SK-N-SH treated with all-trans-retinoic acid at 6 μM for 48 hours (cell line): ENCODE measurements around the gene GLIS1.

Experiments
- ATAC-seq: fragments of 200-7000 bp; cut with Tn5 transposase; 3 replicates; pipeline ENCODE4 v1.9.1; 2020; ENCODE audit warnings: mild to moderate bottlenecking, moderate library complexity
- ARNTL ChIP-seq: fragments of 450-650 bp; formaldehyde crosslinking; IDR thresholded peaks from 2 replicates; pipeline ENCODE4 v1.5.0; 2020; ENCODE audit warnings: low read depth, mild to moderate bottlenecking, moderate library complexity, borderline replicate concordance
- CREB5 ChIP-seq: fragments of 250-450 bp; sonication (Bioruptor Pico); IDR thresholded peaks from 2 replicates; pipeline ENCODE4 v1.5.1; 2020; ENCODE audit warnings: low read depth, mild to moderate bottlenecking, moderate library complexity
- CSDC2 ChIP-seq: fragments of 250-450 bp; sonication (Bioruptor Pico); IDR thresholded peaks from 2 replicates; pipeline ENCODE4 v1.5.0; 2020; ENCODE audit warnings: mild to moderate bottlenecking, moderate library complexity
- ISL1 ChIP-seq: fragments of 250-450 bp; sonication (Bioruptor Pico); IDR thresholded peaks from 2 replicates; pipeline ENCODE4 v2.1.2; 2022; ENCODE audit warnings: mild to moderate bottlenecking, moderate library complexity
- OSR1 ChIP-seq: fragments of 250-450 bp; sonication (Bioruptor Pico); IDR thresholded peaks from 2 replicates; pipeline ENCODE4 v1.8.0; 2022; ENCODE audit warnings: moderate library complexity, mild to moderate bottlenecking, inconsistent platforms
- PATZ1 ChIP-seq: fragments of 250-450 bp; sonication (Bioruptor Pico); IDR thresholded peaks from 2 replicates; pipeline ENCODE4 v1.8.0; 2020; ENCODE audit warnings: mild to moderate bottlenecking, moderate library complexity, borderline replicate concordance
- RARB ChIP-seq: fragments of 250-450 bp; sonication (Bioruptor Pico); IDR thresholded peaks from 2 replicates; pipeline ENCODE4 v1.8.0; 2021; ENCODE audit warnings: mild to moderate bottlenecking, moderate library complexity
- SNAI2 ChIP-seq: fragments of 250-450 bp; sonication (Bioruptor Pico); IDR thresholded peaks from 2 replicates; pipeline ENCODE4 v1.5.0; 2020; ENCODE audit warnings: mild to moderate bottlenecking, moderate library complexity
- TOX ChIP-seq: fragments of 250-450 bp; sonication (Bioruptor Pico); IDR thresholded peaks from 2 replicates; pipeline ENCODE4 v1.8.0; 2021; ENCODE audit warnings: mild to moderate bottlenecking, moderate library complexity, borderline replicate concordance
- TSHZ2 ChIP-seq: fragments of 250-450 bp; sonication (Bioruptor Pico); IDR thresholded peaks from 2 replicates; pipeline ENCODE4 v1.5.0; 2020; ENCODE audit warnings: mild to moderate bottlenecking, moderate library complexity
- ZC3H10 ChIP-seq: fragments of 250-450 bp; sonication (Bioruptor Pico); IDR thresholded peaks from 2 replicates; pipeline ENCODE4 v1.5.1; 2021; ENCODE audit warnings: mild to moderate bottlenecking, moderate library complexity
- ZFP30 ChIP-seq: fragments of 450-650 bp; formaldehyde crosslinking; IDR thresholded peaks from 2 replicates; pipeline ENCODE4 v1.5.0; 2022; ENCODE audit warnings: mild to moderate bottlenecking, moderate library complexity
- ZNF565 ChIP-seq: fragments of 450-650 bp; formaldehyde crosslinking; conservative IDR thresholded peaks from 2 replicates; pipeline ENCODE4 v1.5.0; 2020; ENCODE audit warnings: low read depth, mild to moderate bottlenecking, moderate library complexity
- ZNF8 ChIP-seq: fragments of 450-650 bp; formaldehyde crosslinking; IDR thresholded peaks from 2 replicates; pipeline ENCODE4 v1.5.0; 2020; ENCODE audit warnings: mild to moderate bottlenecking, moderate library complexity
- TF ChIP-seq, protein P1 (sequence below): fragments of 250-450 bp; sonication (Bioruptor Pico); IDR thresholded peaks from 2 replicates; pipeline ENCODE4 v1.5.1; 2021; ENCODE audit warnings: mild to moderate bottlenecking, moderate library complexity

Gene GLIS1

GRCh38 chr1:53766831-53767405 is 28.0 kb upstream of the GLIS1 start:
- TF ChIP-seq TSHZ2 (CRISPR knock-in tag) (no peak), ZFP30 (CRISPR knock-in tag) (no peak)
- ATAC-seq = peak; percentile 47

- ATAC-seq = no peak
Measured at GRCh38 chr1:53766194-53766742, 27.3 kb upstream of the GLIS1 start.

GRCh38 chr1:53765657-53766056 is 26.7 kb upstream of the GLIS1 start:
- TF ChIP-seq RARB (CRISPR knock-in tag) = no peak
- TF ChIP-seq OSR1 = no peak
- no peak for TF ChIP-seq PATZ1 (CRISPR knock-in tag)
- TF ChIP-seq SNAI2 = no peak
- no peak for TF ChIP-seq ISL1 (CRISPR knock-in tag)
- TF ChIP-seq TSHZ2 (CRISPR knock-in tag) = no peak
- no peak for TF ChIP-seq ZC3H10 (CRISPR knock-in tag)
- TF ChIP-seq ZNF8 (CRISPR knock-in tag) = no peak
- no peak for TF ChIP-seq TOX (CRISPR knock-in tag)
- no peak for ATAC-seq

More at GRCh38 chr1:53766194-53766742, 27.3 kb upstream of the GLIS1 start:
- TF ChIP-seq ZNF565 (CRISPR knock-in tag) (no peak), RARB (CRISPR knock-in tag) (no peak), CREB5 (CRISPR knock-in tag) (no peak), ISL1 (CRISPR knock-in tag) (no peak)
- TF ChIP-seq, all 23 proteins: peak for 0

DNA sequence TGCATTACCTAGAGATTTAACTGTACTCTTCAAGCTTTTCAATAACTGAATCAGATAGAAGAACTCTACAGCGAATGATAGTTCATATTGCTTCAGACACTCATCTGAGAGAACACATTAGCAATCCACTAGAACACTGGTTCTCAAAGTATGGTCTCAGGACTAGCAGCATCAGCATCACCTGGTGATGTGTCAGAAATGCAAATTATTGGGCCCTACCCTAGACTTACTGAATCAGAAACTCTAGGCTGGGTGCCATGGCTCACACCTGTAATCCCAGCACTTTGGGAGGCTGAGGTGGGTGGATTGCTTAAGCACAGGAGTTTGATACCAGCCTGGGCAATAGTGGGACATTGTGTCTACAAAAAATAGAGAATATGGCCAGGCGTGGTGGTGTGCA is 24.9 kb upstream of the GLIS1 start:
- ATAC-seq = no peak
- TF ChIP-seq, protein P1, sequence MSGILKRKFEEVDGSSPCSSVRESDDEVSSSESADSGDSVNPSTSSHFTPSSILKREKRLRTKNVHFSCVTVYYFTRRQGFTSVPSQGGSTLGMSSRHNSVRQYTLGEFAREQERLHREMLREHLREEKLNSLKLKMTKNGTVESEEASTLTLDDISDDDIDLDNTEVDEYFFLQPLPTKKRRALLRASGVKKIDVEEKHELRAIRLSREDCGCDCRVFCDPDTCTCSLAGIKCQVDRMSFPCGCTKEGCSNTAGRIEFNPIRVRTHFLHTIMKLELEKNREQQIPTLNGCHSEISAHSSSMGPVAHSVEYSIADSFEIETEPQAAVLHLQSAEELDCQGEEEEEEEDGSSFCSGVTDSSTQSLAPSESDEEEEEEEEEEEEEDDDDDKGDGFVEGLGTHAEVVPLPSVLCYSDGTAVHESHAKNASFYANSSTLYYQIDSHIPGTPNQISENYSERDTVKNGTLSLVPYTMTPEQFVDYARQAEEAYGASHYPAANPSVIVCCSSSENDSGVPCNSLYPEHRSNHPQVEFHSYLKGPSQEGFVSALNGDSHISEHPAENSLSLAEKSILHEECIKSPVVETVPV (CRISPR knock-in tag) = no peak
- TF ChIP-seq CSDC2 (CRISPR knock-in tag) (no peak), TSHZ2 (CRISPR knock-in tag) (no peak), ARNTL (CRISPR knock-in tag) (no peak)
